ENCODE data around the gene NACC2. TPM values are rescaled to one million over a fixed set of nuclear protein-coding genes. Genes with fewer than 3 reads are reported as not detected.

The NACC2 gene
- total RNA-seq, 1 experiment from 2014 or later = 62.0 TPM

DNA sequence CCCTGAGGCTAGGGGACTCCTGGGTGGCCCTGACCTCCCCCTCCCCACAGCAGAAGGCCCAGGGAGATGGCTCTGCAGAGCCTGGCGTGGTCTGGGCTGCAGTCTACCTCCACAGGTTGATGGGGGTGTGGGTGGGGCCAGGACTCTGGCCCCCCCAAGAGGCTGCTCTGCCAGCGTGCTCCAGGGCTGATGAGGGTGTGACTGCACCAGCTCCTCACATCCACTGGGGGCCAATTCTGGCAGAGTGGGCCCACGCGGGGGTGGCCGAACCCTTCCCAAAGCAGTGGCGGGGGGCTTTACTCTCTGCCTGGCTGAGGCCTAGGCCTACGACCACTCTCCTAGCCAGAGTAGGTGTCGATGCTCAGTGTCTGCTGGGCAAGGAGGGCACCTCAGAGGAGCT is 105.9 kb downstream of the NACC2 start:
- H3K4me1 ChIP-seq (ENCODE audit: control insufficient read depth, insufficient read depth, low read length) = peaks cover 18% of the 10 kb centered on the region
- no peak for TF ChIP-seq TCF7L2 (IDR thresholded peaks at IDR 0.05; ENCODE audit: low read depth, low read length)
- TF ChIP-seq, protein P1, sequence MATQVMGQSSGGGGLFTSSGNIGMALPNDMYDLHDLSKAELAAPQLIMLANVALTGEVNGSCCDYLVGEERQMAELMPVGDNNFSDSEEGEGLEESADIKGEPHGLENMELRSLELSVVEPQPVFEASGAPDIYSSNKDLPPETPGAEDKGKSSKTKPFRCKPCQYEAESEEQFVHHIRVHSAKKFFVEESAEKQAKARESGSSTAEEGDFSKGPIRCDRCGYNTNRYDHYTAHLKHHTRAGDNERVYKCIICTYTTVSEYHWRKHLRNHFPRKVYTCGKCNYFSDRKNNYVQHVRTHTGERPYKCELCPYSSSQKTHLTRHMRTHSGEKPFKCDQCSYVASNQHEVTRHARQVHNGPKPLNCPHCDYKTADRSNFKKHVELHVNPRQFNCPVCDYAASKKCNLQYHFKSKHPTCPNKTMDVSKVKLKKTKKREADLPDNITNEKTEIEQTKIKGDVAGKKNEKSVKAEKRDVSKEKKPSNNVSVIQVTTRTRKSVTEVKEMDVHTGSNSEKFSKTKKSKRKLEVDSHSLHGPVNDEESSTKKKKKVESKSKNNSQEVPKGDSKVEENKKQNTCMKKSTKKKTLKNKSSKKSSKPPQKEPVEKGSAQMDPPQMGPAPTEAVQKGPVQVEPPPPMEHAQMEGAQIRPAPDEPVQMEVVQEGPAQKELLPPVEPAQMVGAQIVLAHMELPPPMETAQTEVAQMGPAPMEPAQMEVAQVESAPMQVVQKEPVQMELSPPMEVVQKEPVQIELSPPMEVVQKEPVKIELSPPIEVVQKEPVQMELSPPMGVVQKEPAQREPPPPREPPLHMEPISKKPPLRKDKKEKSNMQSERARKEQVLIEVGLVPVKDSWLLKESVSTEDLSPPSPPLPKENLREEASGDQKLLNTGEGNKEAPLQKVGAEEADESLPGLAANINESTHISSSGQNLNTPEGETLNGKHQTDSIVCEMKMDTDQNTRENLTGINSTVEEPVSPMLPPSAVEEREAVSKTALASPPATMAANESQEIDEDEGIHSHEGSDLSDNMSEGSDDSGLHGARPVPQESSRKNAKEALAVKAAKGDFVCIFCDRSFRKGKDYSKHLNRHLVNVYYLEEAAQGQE (IDR thresholded peaks at IDR 0.05; ENCODE audit: insufficient read depth in 1 of 2, low read depth in 2 of 2, low read length in 1 of 2) = no peak
- no peak for TF ChIP-seq SIN3A (IDR thresholded peaks at IDR 0.05; ENCODE audit: borderline replicate concordance, insufficient read depth, low read depth, low read length)
- TF ChIP-seq, protein P2, sequence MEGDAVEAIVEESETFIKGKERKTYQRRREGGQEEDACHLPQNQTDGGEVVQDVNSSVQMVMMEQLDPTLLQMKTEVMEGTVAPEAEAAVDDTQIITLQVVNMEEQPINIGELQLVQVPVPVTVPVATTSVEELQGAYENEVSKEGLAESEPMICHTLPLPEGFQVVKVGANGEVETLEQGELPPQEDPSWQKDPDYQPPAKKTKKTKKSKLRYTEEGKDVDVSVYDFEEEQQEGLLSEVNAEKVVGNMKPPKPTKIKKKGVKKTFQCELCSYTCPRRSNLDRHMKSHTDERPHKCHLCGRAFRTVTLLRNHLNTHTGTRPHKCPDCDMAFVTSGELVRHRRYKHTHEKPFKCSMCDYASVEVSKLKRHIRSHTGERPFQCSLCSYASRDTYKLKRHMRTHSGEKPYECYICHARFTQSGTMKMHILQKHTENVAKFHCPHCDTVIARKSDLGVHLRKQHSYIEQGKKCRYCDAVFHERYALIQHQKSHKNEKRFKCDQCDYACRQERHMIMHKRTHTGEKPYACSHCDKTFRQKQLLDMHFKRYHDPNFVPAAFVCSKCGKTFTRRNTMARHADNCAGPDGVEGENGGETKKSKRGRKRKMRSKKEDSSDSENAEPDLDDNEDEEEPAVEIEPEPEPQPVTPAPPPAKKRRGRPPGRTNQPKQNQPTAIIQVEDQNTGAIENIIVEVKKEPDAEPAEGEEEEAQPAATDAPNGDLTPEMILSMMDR (IDR thresholded peaks at IDR 0.05) = no peak
- TF ChIP-seq POLR2AphosphoS5 (IDR thresholded peaks at IDR 0.05; ENCODE audit: low read depth, low read length) = no peak
- no peak overlapping the region for H3K27ac ChIP-seq (ENCODE audit: low read length)
- CTCF ChIA-PET = no interaction called here
- in situ Hi-C loops (cut with HindIII; ENCODE audit: low pct_unique_long_range_greater_than_20kb, low sequenced_read_pairs) (no loop called here), intact Hi-C loops (cut with micrococcal nuclease; ENCODE audit: unreplicated experiment) (no loop called here)
- no TSS peak for BruUV-seq (replicated peaks)
- no peaks in the 10 kb centered on the region for H3K9me3 ChIP-seq (ENCODE audit: control insufficient read depth, insufficient read depth, low read depth, low read length)
- POLR2A ChIA-PET = no interaction called here
- no peak overlapping the region for H3K4me3 ChIP-seq (ENCODE audit: low read depth in 2 of 2, low read length in 2 of 2)
- no peaks in the 10 kb centered on the region for H3K36me3 ChIP-seq (ENCODE audit: control insufficient read depth, insufficient read depth, low read length)
- ATAC-seq = no peak
- no peak for DNase-seq (ENCODE audit: low read depth, low spot score)
- no peaks in the 10 kb centered on the region for H3K27me3 ChIP-seq (ENCODE audit: control insufficient read depth, insufficient read depth, low read length)

DNA sequence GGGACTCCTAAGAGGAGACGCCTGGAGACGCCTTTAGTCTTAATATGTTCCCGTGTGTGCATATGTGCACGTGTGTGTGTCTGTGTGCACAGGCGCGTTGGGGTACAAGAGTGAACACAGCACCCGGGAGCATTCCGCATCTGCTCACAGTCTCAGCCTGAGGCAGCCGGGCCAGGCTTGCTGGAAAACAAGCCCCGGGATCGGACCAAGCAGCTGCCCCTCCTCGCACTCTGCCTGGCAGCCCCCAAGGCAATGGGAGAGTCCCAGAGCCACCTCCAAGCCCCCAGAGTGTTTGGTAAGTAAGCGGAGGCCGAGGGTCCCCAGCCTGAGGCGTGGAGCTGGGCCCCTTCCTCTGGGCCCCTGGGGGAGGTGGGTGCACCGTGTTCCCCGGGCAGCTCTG is 106.6 kb downstream of the NACC2 start:
- Histone ChIP-seq H3K36me3 (ENCODE audit: control insufficient read depth, insufficient read depth, low read length) (no peaks in the 10 kb centered on the region), H3K27me3 (ENCODE audit: control insufficient read depth, insufficient read depth, low read length) (no peaks in the 10 kb centered on the region), H3K9me3 (ENCODE audit: control insufficient read depth, insufficient read depth, low read depth, low read length) (no peaks in the 10 kb centered on the region), H3K4me1 (ENCODE audit: control insufficient read depth, insufficient read depth, low read length) (peaks cover 24% of the 10 kb centered on the region), H3K27ac (ENCODE audit: low read length) (no peak overlapping the region), H3K4me3 (ENCODE audit: low read depth in 2 of 2, low read length in 2 of 2) (no peak overlapping the region)
- no peak for DNase-seq (ENCODE audit: low read depth, low spot score)
- in situ Hi-C loops (cut with HindIII; ENCODE audit: low pct_unique_long_range_greater_than_20kb, low sequenced_read_pairs) = no loop called here
- POLR2A ChIA-PET = no interaction called here
- TF ChIP-seq SIN3A (IDR thresholded peaks at IDR 0.05; ENCODE audit: borderline replicate concordance, insufficient read depth, low read depth, low read length) = no peak
- TF ChIP-seq, protein P1 (IDR thresholded peaks at IDR 0.05; ENCODE audit: insufficient read depth in 1 of 2, low read depth in 2 of 2, low read length in 1 of 2) = no peak
- no peak for TF ChIP-seq TCF7L2 (IDR thresholded peaks at IDR 0.05; ENCODE audit: low read depth, low read length)
- TF ChIP-seq, protein P2 (IDR thresholded peaks at IDR 0.05) = no peak
- no peak for TF ChIP-seq POLR2AphosphoS5 (IDR thresholded peaks at IDR 0.05; ENCODE audit: low read depth, low read length)
- no peak for ATAC-seq
- CTCF ChIA-PET = no interaction called here
- intact Hi-C loops (cut with micrococcal nuclease; ENCODE audit: unreplicated experiment) = no loop called here
- BruUV-seq (replicated peaks) = no TSS peak
